Gastrocnemius medialis (tissue), 4 donors: Measurements from ENCODE around the gene KLHDC10. TPM values are rescaled to one million over a fixed set of nuclear protein-coding genes. Genes with fewer than 3 reads are reported as not detected.

Experiments used
- ATAC-seq, 2 donors: fragments of 150-250 bp; one replicate each; pipeline ENCODE4 v1.9.1; 2016
- DNase-seq, 2 donors: peaks; one replicate each; pipeline ENCODE4 v3.0.0-alpha.2; 2019
- H3K27ac ChIP-seq, 4 donors: fragments of 200-600 bp; sonication (generic); 1 replicate in 1 of 4; 2 replicates in 3 of 4; pipeline ENCODE4 v1.5.1; 2016 to 2018; ENCODE audit warnings: mild to moderate bottlenecking in 2 of 4, moderate library complexity in 1 of 4
- H3K27me3 ChIP-seq, 3 donors: fragments of 200-600 bp; sonication (generic) in 2 of 3; 1 replicate in 1 of 3; 2 replicates in 2 of 3; pipeline versions ENCODE4 v1.5.1 to v1.6.0; 2016 to 2019; ENCODE audit warnings: mild to moderate bottlenecking in 1 of 3, moderate library complexity in 1 of 3
- H3K36me3 ChIP-seq, 2 donors: fragments of 200-600 bp; sonication (generic) in 1 of 2; one replicate each; pipeline ENCODE4 v1.5.1; 2017 to 2018
- H3K4me1 ChIP-seq, 2 donors: fragments of 200-600 bp; sonication (generic) in 1 of 2; one replicate each; pipeline ENCODE4 v1.5.1; 2016 to 2017; ENCODE audit warnings: mild to moderate bottlenecking in 2 of 2
- H3K4me3 ChIP-seq, 4 donors: fragments of 200-600 bp; sonication (generic) in 3 of 4; 1 replicate in 1 of 4; 2 replicates in 3 of 4; pipeline ENCODE4 v1.5.1; 2016 to 2019; ENCODE audit warnings: mild to moderate bottlenecking in 2 of 4
- H3K9me3 ChIP-seq, 3 donors: fragments of 200-600 bp; sonication (generic) in 2 of 3; 1 replicate in 1 of 3; 2 replicates in 2 of 3; pipeline ENCODE4 v1.5.1; 2016 to 2019
- CTCF ChIP-seq, 5 experiments: fragments of 450-650 bp in 3 of 5; fragments of 200-600 bp in 2 of 5; sonication (generic) in 2 of 5; IDR thresholded peaks in 4 of 5; conservative IDR thresholded peaks in 1 of 5; 1 replicate in 4 of 5; 2 replicates in 1 of 5; pipeline ENCODE4 v1.5.1; 2016 to 2019; ENCODE audit warnings: antibody characterized with exemption in 5 of 5, mild to moderate bottlenecking in 3 of 5, moderate library complexity in 3 of 5
- POLR2A ChIP-seq, 2 donors: fragments of 450-650 bp; IDR thresholded peaks; one replicate each; pipeline ENCODE4 v1.6.1; 2017; ENCODE audit warnings: antibody characterized with exemption in 2 of 2, mild to moderate bottlenecking in 2 of 2, moderate library complexity in 2 of 2
- in situ Hi-C, 4 donors: fragments of 200-750 bp; cut with MboI; loops; one replicate each; pipeline versions ENCODE4 v1.15.0 to v1.8.0; 2017; ENCODE audit warnings: low sequenced_read_pairs in 4 of 4
- intact Hi-C: fragments of 100-400 bp; cut with DNase I; formaldehyde crosslinking; loops from one replicate; pipeline ENCODE4 v1.15.1; 2023; ENCODE audit warnings: low total_unique reads
- total RNA-seq, 4 donors: library from RNA; depleted of rRNA; stranded (reverse); fragments of >200 nt; gene quantifications; one replicate each; pipeline versions ENCODE4 v1.1.0 to v1.2.3, GENCODE V29; 2016

KLHDC10 gene
- total RNA-seq, 4 donors from 2014 or later: 27.6 to 46.0 (median 34.5) TPM

- Histone ChIP-seq H3K4me3 (no peak overlapping the region), H3K9me3 (no peaks in the 10 kb centered on the region), H3K36me3 (peaks cover 0 to 12% of the 10 kb centered on the region in 2 donors), H3K27me3 (no peaks in the 10 kb centered on the region), H3K27ac (no peak overlapping the region), H3K4me1 (peaks cover 0 to 9% of the 10 kb centered on the region in 2 donors)
- intact Hi-C loops (no loop called here), in situ Hi-C loops (no loop called here)
- TF ChIP-seq CTCF (IDR thresholded peaks at IDR 0.05 in 4 of 5, conservative IDR thresholded peaks at IDR 0.05 in 1 of 5): no peak
- TF ChIP-seq POLR2A (IDR thresholded peaks at IDR 0.05): no peak
- ATAC-seq (no peak), DNase-seq (no peak)
These were observed 85.8 kb downstream of the KLHDC10 start for GRCh38 chr7:130156140-130156539.

GRCh38 chr7:130157700-130158099, 87.4 kb downstream of the KLHDC10 start:
- in situ Hi-C loops: no loop called here
- no peaks in the 10 kb centered on the region for H3K9me3 ChIP-seq
- intact Hi-C loops: no loop called here
- H3K27ac ChIP-seq: no peak overlapping the region
- no peaks in the 10 kb centered on the region for H3K27me3 ChIP-seq
- TF ChIP-seq POLR2A (IDR thresholded peaks at IDR 0.05): no peak
- no peak for TF ChIP-seq CTCF (IDR thresholded peaks at IDR 0.05 in 4 of 5, conservative IDR thresholded peaks at IDR 0.05 in 1 of 5)
- ATAC-seq (no peak), DNase-seq (no peak)
- no peak overlapping the region for H3K4me3 ChIP-seq
- peaks cover 0 to 9% of the 10 kb centered on the region in 2 donors for H3K4me1 ChIP-seq
- peaks cover 0 to 19% of the 10 kb centered on the region in 2 donors for H3K36me3 ChIP-seq

- Histone ChIP-seq H3K27me3 (no peaks in the 10 kb centered on the region), H3K27ac (no peak overlapping the region), H3K4me3 (no peak overlapping the region), H3K36me3 (peaks cover 0 to 19% of the 10 kb centered on the region in 2 donors), H3K9me3 (no peaks in the 10 kb centered on the region), H3K4me1 (no peaks in the 10 kb centered on the region)
- DNase-seq (no peak), ATAC-seq (no peak)
- TF ChIP-seq POLR2A (IDR thresholded peaks at IDR 0.05) (no peak), CTCF (IDR thresholded peaks at IDR 0.05 in 4 of 5, conservative IDR thresholded peaks at IDR 0.05 in 1 of 5) (no peak)
- in situ Hi-C loops: no loop called here
- intact Hi-C loops: no loop called here
These were observed 89.7 kb downstream of the KLHDC10 start for GRCh38 chr7:130160023-130160422.

- in situ Hi-C loops: no loop called here
- no peaks in the 10 kb centered on the region for H3K4me1 ChIP-seq
- no peak for ATAC-seq
- intact Hi-C loops: no loop called here
- no peak for DNase-seq
- no peaks in the 10 kb centered on the region for H3K27me3 ChIP-seq
- no peak overlapping the region for H3K4me3 ChIP-seq
- H3K27ac ChIP-seq: no peak overlapping the region
- H3K36me3 ChIP-seq: peaks cover 0 to 19% of the 10 kb centered on the region in 2 donors
- TF ChIP-seq CTCF (IDR thresholded peaks at IDR 0.05 in 4 of 5, conservative IDR thresholded peaks at IDR 0.05 in 1 of 5) (no peak), POLR2A (IDR thresholded peaks at IDR 0.05) (no peak)
- no peaks in the 10 kb centered on the region for H3K9me3 ChIP-seq
These were observed 90.1 kb downstream of the KLHDC10 start for GRCh38 chr7:130160455-130160854.

- H3K4me1 ChIP-seq: no peaks in the 10 kb centered on the region
- in situ Hi-C loops (no loop called here), intact Hi-C loops (no loop called here)
- H3K4me3 ChIP-seq: no peak overlapping the region
- TF ChIP-seq POLR2A (IDR thresholded peaks at IDR 0.05) (no peak), CTCF (IDR thresholded peaks at IDR 0.05 in 4 of 5, conservative IDR thresholded peaks at IDR 0.05 in 1 of 5) (no peak)
- H3K27me3 ChIP-seq: no peaks in the 10 kb centered on the region
- no peak overlapping the region for H3K27ac ChIP-seq
- H3K9me3 ChIP-seq: no peaks in the 10 kb centered on the region
- H3K36me3 ChIP-seq: peaks cover 0 to 31% of the 10 kb centered on the region in 2 donors
- no peak for ATAC-seq
- DNase-seq: no peak
These were observed 91.9 kb downstream of the KLHDC10 start for GRCh38 chr7:130162196-130162595.
